Sigmoid colon (tissue), 7 donors: ENCODE results near the gene TCERG1. TPM values are rescaled to one million over a fixed set of nuclear protein-coding genes. Genes with fewer than 3 reads are reported as not detected.

Experiments
- DNase-seq: peaks from one replicate; pipeline ENCODE4 v3.0.0-alpha.2; 2019
- H3K27ac ChIP-seq, 4 donors: fragments of 200-600 bp; sonication (generic); one replicate each; pipeline ENCODE4 v1.5.1; 2016 to 2019; ENCODE audit warnings: mild to moderate bottlenecking in 1 of 4
- H3K27me3 ChIP-seq, 3 donors: fragments of 200-600 bp; sonication (generic); one replicate each; pipeline ENCODE4 v1.5.1; 2019; ENCODE audit warnings: mild to moderate bottlenecking in 1 of 3
- H3K36me3 ChIP-seq, 4 donors: fragments of 200-600 bp; sonication (generic); one replicate each; pipeline ENCODE4 v1.5.1; 2016 to 2019
- H3K4me1 ChIP-seq, 4 donors: fragments of 200-600 bp; sonication (generic); one replicate each; pipeline ENCODE4 v1.5.1; 2017 to 2019
- H3K4me3 ChIP-seq, 4 donors: fragments of 200-600 bp; sonication (generic); one replicate each; pipeline ENCODE4 v1.5.1; 2017 to 2019; ENCODE audit warnings: mild to moderate bottlenecking in 2 of 4, moderate library complexity in 1 of 4
- H3K9me3 ChIP-seq, 4 donors: fragments of 200-600 bp in 3 of 4; sonication (generic) in 3 of 4; one replicate each; pipeline versions ENCODE4 v1.5.1 to v1.6.1; 2013 to 2019
- EP300 ChIP-seq, 4 donors: sonication (generic); formaldehyde crosslinking; IDR thresholded peaks; one replicate each; pipeline ENCODE4 v1.6.1; 2017; ENCODE audit warnings: antibody characterized with exemption in 4 of 4
- POLR2A ChIP-seq, 2 donors: fragments of 450-650 bp; IDR thresholded peaks; one replicate each; pipeline ENCODE4 v1.6.1; 2016; ENCODE audit warnings: antibody characterized with exemption in 2 of 2, mild to moderate bottlenecking in 2 of 2, moderate library complexity in 2 of 2
- POLR2AphosphoS5 ChIP-seq, 4 donors: sonication (generic); formaldehyde crosslinking; IDR thresholded peaks; one replicate each; pipeline ENCODE4 v1.6.1; 2017; ENCODE audit warnings: antibody characterized with exemption in 4 of 4
- WGBS, 2 donors: extraction: QIAGEN DNeasy Blood & Tissue Kit; methylation state at CpG; one replicate each; pipeline ENCODE4 v1.1.7; 2013; 5-methylcytosine and 5-hydroxymethylcytosine counted together
- intact Hi-C: fragments of 100-400 bp; cut with DNase I; formaldehyde crosslinking; loops from one replicate; pipeline ENCODE4 v1.15.1; 2023
- polyA plus RNA-seq, 3 donors: library from polyadenylated mRNA; stranded (reverse); fragments of 200-250 nt; gene quantifications; one replicate each; pipeline ENCODE4 v1.2.3, GENCODE V29; 2013
- total RNA-seq, 4 donors: library from RNA; depleted of rRNA; stranded (reverse); fragments of >200 nt; gene quantifications; one replicate each; pipeline ENCODE4 v1.1.0, GENCODE V29; 2016
- TF ChIP-seq, protein P1 (sequence below), 4 experiments: fragments of 450-650 bp in 3 of 4; fragments of 200-600 bp in 1 of 4; IDR thresholded peaks; one replicate each; pipeline ENCODE4 v1.5.1; 2016 to 2019; ENCODE audit warnings: antibody characterized with exemption in 4 of 4, mild to moderate bottlenecking in 3 of 4, moderate library complexity in 2 of 4
- donor health status: healthy with polysubstance abuse.
- donor health status: Bipolar disorder and iron deficiency.
- donor health status: healthy.

The TCERG1 gene
- total and polyA plus RNA-seq, 7 donors = 10.2 to 67.3 (median 37.9) TPM

DNA sequence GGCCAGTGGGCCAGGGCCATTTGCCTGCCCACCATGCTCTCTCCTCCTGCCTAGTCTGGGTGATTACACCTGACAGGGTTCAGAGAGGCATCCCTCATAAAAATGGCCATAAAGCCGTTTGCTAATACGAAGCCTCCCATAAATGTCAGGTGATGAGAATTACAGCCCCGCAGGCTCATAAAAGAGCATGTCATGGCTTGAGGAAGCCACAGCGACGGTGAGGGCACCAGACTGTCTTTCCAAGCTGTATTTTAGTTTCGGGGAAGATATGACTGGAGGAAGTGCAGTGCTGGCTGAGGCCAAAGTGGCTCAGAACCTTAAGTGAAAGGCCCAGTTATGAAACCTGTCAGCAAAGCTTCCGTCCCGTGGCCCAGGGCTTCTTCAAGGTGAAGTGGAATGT lies 18.5 kb upstream of the TCERG1 start:
- Histone ChIP-seq H3K27me3 (peaks cover 0 to 40% (median 0%) of the 10 kb centered on the region in 3 donors), H3K4me3 (no peak overlapping the region), H3K9me3 (no peaks in the 10 kb centered on the region), H3K36me3 (no peaks in the 10 kb centered on the region), H3K4me1 (no peaks in the 10 kb centered on the region), H3K27ac (no peak overlapping the region)
- TF ChIP-seq POLR2A (IDR thresholded peaks at IDR 0.05) (no peak), EP300 (IDR thresholded peaks at IDR 0.05) (no peak), POLR2AphosphoS5 (IDR thresholded peaks at IDR 0.05) (no peak)
- TF ChIP-seq, protein P1, sequence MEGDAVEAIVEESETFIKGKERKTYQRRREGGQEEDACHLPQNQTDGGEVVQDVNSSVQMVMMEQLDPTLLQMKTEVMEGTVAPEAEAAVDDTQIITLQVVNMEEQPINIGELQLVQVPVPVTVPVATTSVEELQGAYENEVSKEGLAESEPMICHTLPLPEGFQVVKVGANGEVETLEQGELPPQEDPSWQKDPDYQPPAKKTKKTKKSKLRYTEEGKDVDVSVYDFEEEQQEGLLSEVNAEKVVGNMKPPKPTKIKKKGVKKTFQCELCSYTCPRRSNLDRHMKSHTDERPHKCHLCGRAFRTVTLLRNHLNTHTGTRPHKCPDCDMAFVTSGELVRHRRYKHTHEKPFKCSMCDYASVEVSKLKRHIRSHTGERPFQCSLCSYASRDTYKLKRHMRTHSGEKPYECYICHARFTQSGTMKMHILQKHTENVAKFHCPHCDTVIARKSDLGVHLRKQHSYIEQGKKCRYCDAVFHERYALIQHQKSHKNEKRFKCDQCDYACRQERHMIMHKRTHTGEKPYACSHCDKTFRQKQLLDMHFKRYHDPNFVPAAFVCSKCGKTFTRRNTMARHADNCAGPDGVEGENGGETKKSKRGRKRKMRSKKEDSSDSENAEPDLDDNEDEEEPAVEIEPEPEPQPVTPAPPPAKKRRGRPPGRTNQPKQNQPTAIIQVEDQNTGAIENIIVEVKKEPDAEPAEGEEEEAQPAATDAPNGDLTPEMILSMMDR (IDR thresholded peaks at IDR 0.05) = no peak
- no peak for DNase-seq
- 4 to 29% methylated on average over 8 of the region's 8 CpGs for WGBS, 2 donors
- intact Hi-C loops = no loop called here

DNA sequence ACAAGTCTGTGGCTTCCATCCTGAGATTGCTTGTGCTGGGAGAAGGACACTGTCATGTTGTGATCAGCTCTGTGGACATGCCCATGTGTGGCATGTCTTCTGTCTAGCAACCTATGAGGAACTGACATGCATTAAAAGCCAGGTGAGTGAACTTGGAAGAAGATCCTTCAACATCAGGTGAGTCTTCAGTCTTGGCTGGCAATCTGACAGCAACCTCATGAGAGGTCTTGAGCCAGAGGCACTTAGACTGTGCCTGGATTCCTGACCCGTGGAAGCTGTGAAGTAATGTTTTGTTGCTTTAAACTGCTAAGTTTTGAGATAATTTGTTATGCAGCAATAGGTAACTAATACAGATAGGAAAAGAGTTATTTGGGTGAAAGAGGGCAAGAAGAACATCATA lies 6.8 kb upstream of the TCERG1 start:
- no peak for DNase-seq
- H3K4me3 ChIP-seq = no peak overlapping the region
- intact Hi-C loops = loop anchor here (10.0 kb wide), 1 partner anchor 236 kb away; the partner anchor contains the start of gene RBM27
- no peaks in the 10 kb centered on the region for H3K9me3 ChIP-seq
- H3K27ac ChIP-seq = no peak overlapping the region
- no peaks in the 10 kb centered on the region for H3K36me3 ChIP-seq
- TF ChIP-seq, protein P1 (IDR thresholded peaks at IDR 0.05) = no peak
- TF ChIP-seq EP300 (IDR thresholded peaks at IDR 0.05) (no peak), POLR2A (IDR thresholded peaks at IDR 0.05) (no peak), POLR2AphosphoS5 (IDR thresholded peaks at IDR 0.05) (no peak)
- no peaks in the 10 kb centered on the region for H3K4me1 ChIP-seq
- peaks cover 0 to 22% (median 0%) of the 10 kb centered on the region in 3 donors for H3K27me3 ChIP-seq
- WGBS, 2 donors = 67 to 79% methylated on average over 1 of the region's 1 CpG

DNA sequence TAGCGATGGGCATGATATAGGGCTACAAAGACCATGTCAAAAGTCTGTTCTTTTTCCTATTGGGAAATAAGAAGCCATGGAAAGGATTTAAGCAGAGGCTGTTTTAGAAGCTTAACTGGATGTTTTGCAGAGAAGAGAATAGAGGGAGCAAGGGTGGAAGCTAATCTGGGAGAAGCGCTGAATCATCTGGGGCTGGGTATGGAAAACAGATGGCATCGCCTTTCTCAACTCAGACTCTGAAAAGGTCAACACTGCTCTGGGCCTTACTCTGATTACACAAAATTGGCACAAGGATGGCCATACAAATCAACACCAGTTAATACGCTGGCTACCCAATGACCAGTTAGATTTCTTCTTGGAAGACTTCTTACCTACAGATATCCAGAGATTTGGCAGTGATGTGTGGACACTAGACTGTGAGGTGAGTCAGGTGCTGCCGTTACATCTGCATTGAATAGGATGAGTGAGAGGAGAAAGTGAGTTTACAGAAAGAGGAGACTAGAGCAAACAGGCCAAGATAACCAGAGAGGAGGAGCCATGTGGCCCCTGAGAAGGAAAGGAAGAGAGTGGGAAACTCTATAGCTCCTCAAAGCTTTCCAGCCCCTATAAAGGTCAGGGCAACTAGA lies 6.2 kb upstream of the TCERG1 start:
- intact Hi-C loops = loop anchor here (10.0 kb wide), 1 partner anchor 236 kb away; the partner anchor contains the start of gene RBM27
- Histone ChIP-seq H3K4me3 (no peak overlapping the region), H3K36me3 (no peaks in the 10 kb centered on the region), H3K27me3 (peaks cover 0 to 18% (median 0%) of the 10 kb centered on the region in 3 donors), H3K9me3 (no peaks in the 10 kb centered on the region), H3K4me1 (no peaks in the 10 kb centered on the region), H3K27ac (no peak overlapping the region)
- WGBS, 2 donors = 88 to 94% methylated on average over 5 of the region's 5 CpGs
- DNase-seq = no peak
- TF ChIP-seq, protein P1 (IDR thresholded peaks at IDR 0.05) = no peak
- TF ChIP-seq POLR2A (IDR thresholded peaks at IDR 0.05) = no peak
- no peak for TF ChIP-seq EP300 (IDR thresholded peaks at IDR 0.05)
- TF ChIP-seq POLR2AphosphoS5 (IDR thresholded peaks at IDR 0.05) = no peak

DNA sequence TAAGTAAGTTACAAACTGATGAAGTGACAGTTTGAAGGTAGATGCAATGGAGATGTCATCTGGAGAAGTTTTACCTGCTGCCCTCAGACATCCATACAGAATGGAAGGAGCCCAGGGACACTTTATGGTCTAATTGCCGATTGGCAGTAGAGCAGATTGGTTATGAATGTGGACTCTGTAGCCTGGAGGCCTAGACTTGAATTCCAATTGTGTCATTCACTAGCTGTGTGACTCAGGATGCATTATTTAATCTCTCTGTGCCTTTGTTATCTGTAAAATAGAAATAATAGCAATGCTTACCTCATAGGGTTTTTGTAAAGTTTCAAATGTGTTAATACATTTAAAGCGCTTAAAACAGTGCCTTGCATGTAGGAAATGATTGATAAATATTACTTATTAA lies 5.2 kb upstream of the TCERG1 start:
- TF ChIP-seq POLR2A (IDR thresholded peaks at IDR 0.05) = no peak
- no peak for TF ChIP-seq EP300 (IDR thresholded peaks at IDR 0.05)
- TF ChIP-seq, protein P1 (IDR thresholded peaks at IDR 0.05) = no peak
- no peak for TF ChIP-seq POLR2AphosphoS5 (IDR thresholded peaks at IDR 0.05)
- 77 to 86% methylated on average over 2 of the region's 2 CpGs for WGBS, 2 donors
- intact Hi-C loops = loop anchor here (10.0 kb wide), 1 partner anchor 237 kb away; the partner anchor contains the start of gene RBM27
- Histone ChIP-seq H3K4me1 (peaks cover 0 to 4% (median 0%) of the 10 kb centered on the region in 4 donors), H3K9me3 (no peaks in the 10 kb centered on the region), H3K27me3 (peaks cover 0 to 10% (median 0%) of the 10 kb centered on the region in 3 donors), H3K27ac (no peak overlapping the region), H3K36me3 (no peaks in the 10 kb centered on the region), H3K4me3 (no peak overlapping the region)
- no peak for DNase-seq
